IMR-90 (cell line): ENCODE data around the gene EGFL7. TPM values are rescaled to one million over a fixed set of nuclear protein-coding genes. Genes with fewer than 3 reads are reported as not detected.
A peak's percentile ranks its signal among the peaks of the same experiment; 100 is the strongest.

Source experiments
- ATAC-seq: fragments of 200-7000 bp; cut with Tn5 transposase; 2 replicates; pipeline ENCODE4 v1.9.1; 2020; ENCODE audit warnings: low read depth, mild to moderate bottlenecking, moderate library complexity
- BruUV-seq: library from RNA; stranded (reverse); fragments of 400-500 nt; replicated peaks from 2 replicates; lab custom pipeline; 2021; lab: Mats Ljungman, UMichigan
- CTCF ChIA-PET: fragments of 300-600 bp; formaldehyde crosslinking; extraction: SDS; loops from one replicate; lab custom pipeline; 2021; ENCODE audit warnings: antibody characterized with exemption; lab: Yijun Ruan, JAX
- POLR2A ChIA-PET: fragments of 300-600 bp; sonication (Branson Sonifier 250); formaldehyde crosslinking; loops from one replicate; lab custom pipeline; 2022; ENCODE audit warnings: antibody characterized with exemption; ENCODE audit not compliant: unreplicated experiment; lab: Charles Lee
- DNase-seq: peaks from one replicate; pipeline ENCODE4 v3.0.0; 2013
- H2AFZ ChIP-seq: replicated peaks from 2 replicates; pipeline ENCODE3; 2013; ENCODE audit warnings: low read length, mild to moderate bottlenecking; ENCODE audit not compliant: poor library complexity
- H2AK5ac ChIP-seq: 2 replicates; pipeline ENCODE4 v1.6.1; 2013; ENCODE audit warnings: low read depth, low read length, inconsistent platforms
- H2AK9ac ChIP-seq: replicated peaks from 2 replicates; pipeline ENCODE3; 2013; ENCODE audit warnings: mild to moderate bottlenecking, low read depth, low read length, moderate library complexity; ENCODE audit not compliant: poor library complexity
- H2BK120ac ChIP-seq: 2 replicates; pipeline ENCODE4 v1.6.1; 2013; ENCODE audit warnings: low read depth, low read length, inconsistent platforms
- H2BK15ac ChIP-seq: 3 replicates; pipeline ENCODE4 v1.6.1; 2013; ENCODE audit warnings: low read depth, low read length, inconsistent platforms
- H2BK20ac ChIP-seq: 2 replicates; pipeline ENCODE4 v1.6.1; 2013; ENCODE audit warnings: low read depth, mild to moderate bottlenecking, inconsistent platforms, low read length, moderate library complexity
- H2BK5ac ChIP-seq: 2 replicates; pipeline ENCODE4 v1.6.1; 2013; ENCODE audit warnings: mild to moderate bottlenecking, low read depth, low read length, inconsistent platforms; ENCODE audit not compliant: poor library complexity, severe bottlenecking
- H3K14ac ChIP-seq: replicated peaks from 2 replicates; pipeline ENCODE4 v1.6.1; 2013; ENCODE audit warnings: low read depth, low read length, inconsistent platforms
- H3K18ac ChIP-seq: 2 replicates; pipeline ENCODE4 v1.6.1; 2013; ENCODE audit warnings: low read depth, low read length, control low read depth
- H3K23ac ChIP-seq: 2 replicates; pipeline ENCODE4 v1.6.1; 2013; ENCODE audit warnings: low read depth, low read length, inconsistent platforms
- H3K27ac ChIP-seq: 2 replicates; pipeline ENCODE4 v1.5.1; 2013; ENCODE audit warnings: mild to moderate bottlenecking, control low read depth, low read length; ENCODE audit not compliant: insufficient read depth
- H3K27me3 ChIP-seq: 2 replicates; pipeline ENCODE4 v1.6.1; 2013; ENCODE audit warnings: low read length; ENCODE audit not compliant: control insufficient read depth, insufficient read depth
- H3K36me3 ChIP-seq: 2 replicates; pipeline ENCODE4 v1.6.1; 2013; ENCODE audit warnings: low read length, mixed read lengths; ENCODE audit not compliant: control insufficient read depth, insufficient read depth
- H3K4ac ChIP-seq: 2 replicates; pipeline ENCODE4 v1.6.1; 2013; ENCODE audit warnings: low read depth, low read length, inconsistent platforms
- H3K4me1 ChIP-seq: 2 replicates; pipeline ENCODE4 v1.6.1; 2013; ENCODE audit warnings: low read length, mixed read lengths; ENCODE audit not compliant: control insufficient read depth, insufficient read depth
- H3K4me2 ChIP-seq: 2 replicates; pipeline ENCODE4 v1.6.1; 2013; ENCODE audit warnings: low read depth, mild to moderate bottlenecking, control low read depth, low read length, moderate library complexity
- H3K4me3 ChIP-seq: 2 replicates; pipeline ENCODE4 v1.5.1; 2013; ENCODE audit warnings: low read depth, mild to moderate bottlenecking, control low read depth, low read length, moderate library complexity; ENCODE audit not compliant: insufficient read depth
- H3K56ac ChIP-seq: 2 replicates; pipeline ENCODE4 v1.6.1; 2013; ENCODE audit warnings: low read length, inconsistent platforms; ENCODE audit not compliant: insufficient read depth; ENCODE audit errors: extremely low read depth
- H3K79me1 ChIP-seq, 2 experiments: 2 replicates each; pipeline ENCODE4 v1.6.1; 2013; ENCODE audit warnings: low read length in 2 of 2, inconsistent platforms in 1 of 2, low read depth in 1 of 2
- H3K9ac ChIP-seq: 2 replicates; pipeline ENCODE4 v1.6.1; 2013; ENCODE audit warnings: low read depth, low read length, control low read depth
- H3K9me1 ChIP-seq: 2 replicates; pipeline ENCODE4 v1.6.1; 2013; ENCODE audit warnings: low read length, inconsistent platforms; ENCODE audit not compliant: insufficient read depth
- H3K9me3 ChIP-seq: 2 replicates; pipeline ENCODE4 v1.6.1; 2013; ENCODE audit warnings: low read length; ENCODE audit not compliant: control insufficient read depth, insufficient read depth
- H4K20me1 ChIP-seq: 2 replicates; pipeline ENCODE4 v1.6.1; 2013; ENCODE audit warnings: low read length, inconsistent platforms; ENCODE audit not compliant: insufficient read depth
- H4K5ac ChIP-seq: 2 replicates; pipeline ENCODE4 v1.6.1; 2013; ENCODE audit warnings: mild to moderate bottlenecking, low read depth, low read length, control low read depth
- H4K8ac ChIP-seq, 2 experiments: 2 replicates each; pipeline ENCODE4 v1.6.1; 2013; ENCODE audit warnings: low read depth in 2 of 2, low read length in 2 of 2, control low read depth in 1 of 2, inconsistent platforms in 1 of 2
- H4K91ac ChIP-seq: 2 replicates; pipeline ENCODE4 v1.6.1; 2013; ENCODE audit warnings: low read depth, low read length, inconsistent platforms; ENCODE audit not compliant: insufficient read depth
- CHD1 ChIP-seq: IDR thresholded peaks from 2 replicates; pipeline ENCODE4 v1.6.1; 2012; ENCODE audit warnings: low read depth, low read length, improper control_type of control experiment
- MAZ ChIP-seq: IDR thresholded peaks from 2 replicates; pipeline ENCODE4 v1.6.1; 2012; ENCODE audit warnings: low read depth, mild to moderate bottlenecking, low read length, improper control_type of control experiment, moderate library complexity, borderline replicate concordance
- NFE2L2 ChIP-seq: fragments of 150-350 bp; IDR thresholded peaks from 2 replicates; pipeline ENCODE4 v1.6.1; 2016; ENCODE audit warnings: low read depth, mild to moderate bottlenecking, low read length
- POLR2A ChIP-seq: IDR thresholded peaks from 2 replicates; pipeline ENCODE4 v1.6.1; 2012; ENCODE audit warnings: mild to moderate bottlenecking, low read depth, low read length
- SMC3 ChIP-seq: fragments of 150-350 bp; IDR thresholded peaks from 2 replicates; pipeline ENCODE4 v1.6.1; 2016; ENCODE audit warnings: low read depth, mild to moderate bottlenecking, antibody characterized with exemption, low read length, moderate library complexity
- WGBS, 2 experiments: methylation state at CpG; one replicate each; pipeline versions ENCODE4 v1.1.5 to v1.1.7; 2013; ENCODE audit warnings: missing lambda C conversion rate in 2 of 2; ENCODE audit not compliant: insufficient read length in 1 of 2; ENCODE audit errors: extremely low coverage in 2 of 2; 5-methylcytosine and 5-hydroxymethylcytosine counted together
- dilution Hi-C: fragments of 300-500 bp; cut with HindIII; formaldehyde crosslinking; loops from one replicate; pipeline ENCODE4 v1.14.3; 2018; ENCODE audit warnings: low sequenced_read_pairs; ENCODE audit not compliant: unreplicated experiment
- in situ Hi-C: fragments of 300-500 bp; cut with MboI; formaldehyde crosslinking; loops from 3 replicates; pipeline ENCODE4 v1.14.3; 2019; ENCODE audit warnings: low sequenced_read_pairs, inconsistent platforms, mixed read lengths
- intact Hi-C: fragments of 100-400 bp; cut with micrococcal nuclease; formaldehyde crosslinking; loops from 2 replicates; pipeline ENCODE4 v1.10.0; 2022
- polyA plus RNA-seq, 3 experiments: library from polyadenylated mRNA; depleted of rRNA; stranded (reverse); fragments of >200 nt; gene quantifications; 2 replicates each; pipeline ENCODE4 v1.2.3, GENCODE V29; 2012; ENCODE audit warnings: low replicate concordance in 1 of 3
- total RNA-seq: library from RNA; depleted of rRNA; stranded (reverse); fragments of >200 nt; gene quantifications from 2 replicates; pipeline ENCODE4 v1.2.3, GENCODE V29; 2012
- TF ChIP-seq, protein P1 (sequence below): fragments of 150-350 bp; IDR thresholded peaks from 2 replicates; pipeline ENCODE4 v1.6.1; 2016; ENCODE audit warnings: low read depth, mild to moderate bottlenecking, low read length, moderate library complexity, borderline replicate concordance
- TF ChIP-seq, protein P2 (sequence below): conservative IDR thresholded peaks from 2 replicates; pipeline ENCODE4 v1.5.1; 2012; ENCODE audit warnings: mild to moderate bottlenecking, low read depth, low read length, improper control_type of control experiment

The EGFL7 gene
- total and polyA plus RNA-seq, 2 of the 4 experiments (the other 2 are of a cell fraction), result 2.2 to 10.4 TPM

DNA sequence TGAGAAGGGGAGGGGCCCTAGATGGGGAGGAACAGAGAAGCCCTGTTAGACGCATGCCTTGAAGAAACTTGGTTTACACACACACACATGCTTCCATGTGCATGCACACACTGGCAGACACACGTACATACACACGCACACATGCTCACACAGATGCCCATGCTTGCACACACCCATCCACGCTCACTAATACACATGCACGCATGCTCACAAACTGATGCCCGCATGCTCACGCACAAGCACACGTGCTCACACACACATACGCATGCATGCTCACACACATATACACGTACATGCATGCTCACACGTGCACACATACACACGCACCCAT, 32.1 kb upstream of the EGFL7 start:
- Histone ChIP-seq H3K79me1 (no peaks in the 10 kb centered on the region; a peak in 1 of 4 replicates), H2BK5ac (no peak overlapping the region), H3K56ac (no peak overlapping the region), H3K9me3 (no peaks in the 10 kb centered on the region), H3K4me3 (no peak overlapping the region), H2AK5ac (no peak overlapping the region), H4K8ac (no peak overlapping the region), H3K23ac (no peak overlapping the region), H3K9ac (no peak overlapping the region), H3K36me3 (no peaks in the 10 kb centered on the region), H4K20me1 (peaks cover 9% of the 10 kb centered on the region; the same call in 1 of the 2 replicates), H4K91ac (no peak overlapping the region), H2BK15ac (no peak overlapping the region), H3K4ac (no peak overlapping the region), H3K27me3 (peaks cover 11% of the 10 kb centered on the region), H3K4me1 (no peaks in the 10 kb centered on the region; the same call in 1 of the 2 replicates), H3K4me2 (no peak overlapping the region), H3K9me1 (peaks cover 6% of the 10 kb centered on the region; the same call in 1 of the 2 replicates), H3K14ac (no peak overlapping the region), H2BK20ac (no peak overlapping the region), H3K18ac (no peak overlapping the region), H3K27ac (no peak overlapping the region), H2AK9ac (no peak overlapping the region), H2BK120ac (no peak overlapping the region), H4K5ac (no peak overlapping the region), H2AFZ (peak overlapping the region; percentile 32)
- BruUV-seq, result no TSS peak
- in situ Hi-C loops, result loop anchor here (5.0 kb wide), 1 partner anchor 138 kb away; no protein-coding TSS in a partner anchor
- ChIA-PET CTCF (no interaction called here), POLR2A (no interaction called here)
- intact Hi-C loops, result no loop called here
- TF ChIP-seq, protein P1, sequence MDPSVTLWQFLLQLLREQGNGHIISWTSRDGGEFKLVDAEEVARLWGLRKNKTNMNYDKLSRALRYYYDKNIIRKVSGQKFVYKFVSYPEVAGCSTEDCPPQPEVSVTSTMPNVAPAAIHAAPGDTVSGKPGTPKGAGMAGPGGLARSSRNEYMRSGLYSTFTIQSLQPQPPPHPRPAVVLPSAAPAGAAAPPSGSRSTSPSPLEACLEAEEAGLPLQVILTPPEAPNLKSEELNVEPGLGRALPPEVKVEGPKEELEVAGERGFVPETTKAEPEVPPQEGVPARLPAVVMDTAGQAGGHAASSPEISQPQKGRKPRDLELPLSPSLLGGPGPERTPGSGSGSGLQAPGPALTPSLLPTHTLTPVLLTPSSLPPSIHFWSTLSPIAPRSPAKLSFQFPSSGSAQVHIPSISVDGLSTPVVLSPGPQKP, result no peak
- no peak for TF ChIP-seq POLR2A
- TF ChIP-seq SMC3, result no peak
- TF ChIP-seq NFE2L2, result no peak
- TF ChIP-seq MAZ, result no peak
- no peak for TF ChIP-seq CHD1
- TF ChIP-seq, protein P2, sequence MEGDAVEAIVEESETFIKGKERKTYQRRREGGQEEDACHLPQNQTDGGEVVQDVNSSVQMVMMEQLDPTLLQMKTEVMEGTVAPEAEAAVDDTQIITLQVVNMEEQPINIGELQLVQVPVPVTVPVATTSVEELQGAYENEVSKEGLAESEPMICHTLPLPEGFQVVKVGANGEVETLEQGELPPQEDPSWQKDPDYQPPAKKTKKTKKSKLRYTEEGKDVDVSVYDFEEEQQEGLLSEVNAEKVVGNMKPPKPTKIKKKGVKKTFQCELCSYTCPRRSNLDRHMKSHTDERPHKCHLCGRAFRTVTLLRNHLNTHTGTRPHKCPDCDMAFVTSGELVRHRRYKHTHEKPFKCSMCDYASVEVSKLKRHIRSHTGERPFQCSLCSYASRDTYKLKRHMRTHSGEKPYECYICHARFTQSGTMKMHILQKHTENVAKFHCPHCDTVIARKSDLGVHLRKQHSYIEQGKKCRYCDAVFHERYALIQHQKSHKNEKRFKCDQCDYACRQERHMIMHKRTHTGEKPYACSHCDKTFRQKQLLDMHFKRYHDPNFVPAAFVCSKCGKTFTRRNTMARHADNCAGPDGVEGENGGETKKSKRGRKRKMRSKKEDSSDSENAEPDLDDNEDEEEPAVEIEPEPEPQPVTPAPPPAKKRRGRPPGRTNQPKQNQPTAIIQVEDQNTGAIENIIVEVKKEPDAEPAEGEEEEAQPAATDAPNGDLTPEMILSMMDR, result no peak
- WGBS, 2 experiments, result 71% methylated on average over 11 of the region's 12 CpGs; no CpG with 5 or more reads in 1 of the 2 experiments
- dilution Hi-C loops, result no loop called here
- ATAC-seq, result no peak
- no peak for DNase-seq
